ENCODE data around the gene ELOVL2.
"Not testable (repeated sequence)": the region's sequence is repeated elsewhere in the genome, so short reads cannot be mapped to it uniquely, and the experiment has no call there.

The ELOVL2 gene

GRCh38 chr6:11018225-11018624 lies 25.9 kb downstream of the ELOVL2 start:
- no peak for DNase-seq

- no peak for DNase-seq
These were observed 27.0 kb downstream of the ELOVL2 start for GRCh38 chr6:11017090-11017489.

- no peak for DNase-seq
These were observed 27.7 kb downstream of the ELOVL2 start for GRCh38 chr6:11016452-11016851.

GRCh38 chr6:11015102-11015501 lies 29.0 kb downstream of the ELOVL2 start:
- no peak for DNase-seq

- no peak for DNase-seq
These were observed 30.4 kb downstream of the ELOVL2 start for GRCh38 chr6:11013721-11014070.

- DNase-seq, result no peak
These were observed 31.0 kb downstream of the ELOVL2 start for GRCh38 chr6:11012976-11013720.

GRCh38 chr6:11012295-11012754 lies 31.8 kb downstream of the ELOVL2 start:
- DNase-seq, result no peak

- DNase-seq, result no peak
These were observed 32.3 kb downstream of the ELOVL2 start for GRCh38 chr6:11011787-11012234.

- no peak for DNase-seq
These were observed 34.8 kb downstream of the ELOVL2 start for GRCh38 chr6:11009353-11009752.

GRCh38 chr6:11008821-11009220 lies 35.3 kb downstream of the ELOVL2 start:
- DNase-seq, result no peak

GRCh38 chr6:11007715-11008608 lies 36.1 kb downstream of the ELOVL2 start:
- no peak for DNase-seq

GRCh38 chr6:11006061-11006460 lies 38.0 kb downstream of the ELOVL2 start:
- DNase-seq, result no peak

- DNase-seq, result not testable (repeated sequence)
These were observed 40.8 kb downstream of the ELOVL2 start for GRCh38 chr6:11003297-11003696.

- DNase-seq, result no peak
These were observed 41.9 kb downstream of the ELOVL2 start for GRCh38 chr6:11002176-11002575.

- DNase-seq, result no peak
These were observed 44.1 kb downstream of the ELOVL2 start for GRCh38 chr6:10999994-11000393.

- no peak for DNase-seq
These were observed 48.9 kb downstream of the ELOVL2 start for GRCh38 chr6:10995114-10995707.

GRCh38 chr6:10993896-10994295 lies 50.2 kb downstream of the ELOVL2 start:
- DNase-seq, result no peak

GRCh38 chr6:10991115-10991514 lies 53.0 kb downstream of the ELOVL2 start:
- no peak for DNase-seq

GRCh38 chr6:10989587-10989986 lies 54.5 kb downstream of the ELOVL2 start:
- no peak for DNase-seq

GRCh38 chr6:10984959-10985358 lies 59.1 kb downstream of the ELOVL2 start:
- not testable (repeated sequence) for DNase-seq

- no peak for DNase-seq
These were observed 62.7 kb downstream of the ELOVL2 start for GRCh38 chr6:10981409-10981808.

GRCh38 chr6:10979603-10980002 lies 64.5 kb downstream of the ELOVL2 start:
- no peak for DNase-seq

- DNase-seq, result no peak
These were observed 66.7 kb downstream of the ELOVL2 start for GRCh38 chr6:10977231-10977968.

Data from activated CD4-positive, CD25-positive, alpha-beta regulatory T cell (primary cell).